Measurements from ENCODE around the gene ABCA9. TPM values are rescaled to one million over a fixed set of nuclear protein-coding genes. Genes with fewer than 3 reads are reported as not detected.

ABCA9 gene
- total and polyA plus RNA-seq, 2 of the 13 experiments (the other 11 are each of a cell fraction or from before 2014, with no cell fraction given) = 0.04 TPM; not detected in 1

GRCh38 chr17:68937890-68938514 is 122.7 kb downstream of the ABCA9 start (continued):
- TF ChIP-seq, protein P1, sequence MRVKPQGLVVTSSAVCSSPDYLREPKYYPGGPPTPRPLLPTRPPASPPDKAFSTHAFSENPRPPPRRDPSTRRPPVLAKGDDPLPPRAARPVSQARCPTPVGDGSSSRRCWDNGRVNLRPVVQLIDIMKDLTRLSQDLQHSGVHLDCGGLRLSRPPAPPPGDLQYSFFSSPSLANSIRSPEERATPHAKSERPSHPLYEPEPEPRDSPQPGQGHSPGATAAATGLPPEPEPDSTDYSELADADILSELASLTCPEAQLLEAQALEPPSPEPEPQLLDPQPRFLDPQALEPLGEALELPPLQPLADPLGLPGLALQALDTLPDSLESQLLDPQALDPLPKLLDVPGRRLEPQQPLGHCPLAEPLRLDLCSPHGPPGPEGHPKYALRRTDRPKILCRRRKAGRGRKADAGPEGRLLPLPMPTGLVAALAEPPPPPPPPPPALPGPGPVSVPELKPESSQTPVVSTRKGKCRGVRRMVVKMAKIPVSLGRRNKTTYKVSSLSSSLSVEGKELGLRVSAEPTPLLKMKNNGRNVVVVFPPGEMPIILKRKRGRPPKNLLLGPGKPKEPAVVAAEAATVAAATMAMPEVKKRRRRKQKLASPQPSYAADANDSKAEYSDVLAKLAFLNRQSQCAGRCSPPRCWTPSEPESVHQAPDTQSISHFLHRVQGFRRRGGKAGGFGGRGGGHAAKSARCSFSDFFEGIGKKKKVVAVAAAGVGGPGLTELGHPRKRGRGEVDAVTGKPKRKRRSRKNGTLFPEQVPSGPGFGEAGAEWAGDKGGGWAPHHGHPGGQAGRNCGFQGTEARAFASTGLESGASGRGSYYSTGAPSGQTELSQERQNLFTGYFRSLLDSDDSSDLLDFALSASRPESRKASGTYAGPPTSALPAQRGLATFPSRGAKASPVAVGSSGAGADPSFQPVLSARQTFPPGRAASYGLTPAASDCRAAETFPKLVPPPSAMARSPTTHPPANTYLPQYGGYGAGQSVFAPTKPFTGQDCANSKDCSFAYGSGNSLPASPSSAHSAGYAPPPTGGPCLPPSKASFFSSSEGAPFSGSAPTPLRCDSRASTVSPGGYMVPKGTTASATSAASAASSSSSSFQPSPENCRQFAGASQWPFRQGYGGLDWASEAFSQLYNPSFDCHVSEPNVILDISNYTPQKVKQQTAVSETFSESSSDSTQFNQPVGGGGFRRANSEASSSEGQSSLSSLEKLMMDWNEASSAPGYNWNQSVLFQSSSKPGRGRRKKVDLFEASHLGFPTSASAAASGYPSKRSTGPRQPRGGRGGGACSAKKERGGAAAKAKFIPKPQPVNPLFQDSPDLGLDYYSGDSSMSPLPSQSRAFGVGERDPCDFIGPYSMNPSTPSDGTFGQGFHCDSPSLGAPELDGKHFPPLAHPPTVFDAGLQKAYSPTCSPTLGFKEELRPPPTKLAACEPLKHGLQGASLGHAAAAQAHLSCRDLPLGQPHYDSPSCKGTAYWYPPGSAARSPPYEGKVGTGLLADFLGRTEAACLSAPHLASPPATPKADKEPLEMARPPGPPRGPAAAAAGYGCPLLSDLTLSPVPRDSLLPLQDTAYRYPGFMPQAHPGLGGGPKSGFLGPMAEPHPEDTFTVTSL (CRISPR knock-in tag; IDR thresholded peaks at IDR 0.05; ENCODE audit: borderline replicate concordance) = peak; percentile 87; the same call in 1 of the 2 replicates
- TF ChIP-seq ATF7-NPFF (CRISPR knock-in tag; IDR thresholded peaks at IDR 0.05; ENCODE audit: low read depth) (no peak), ZNF550 (CRISPR knock-in tag; IDR thresholded peaks at IDR 0.05; ENCODE audit: borderline replicate concordance) (no peak), ZNF503 (CRISPR knock-in tag; IDR thresholded peaks at IDR 0.05) (peak; percentile 80), ZNF317 (CRISPR knock-in tag; IDR thresholded peaks at IDR 0.05) (no peak), FOXK1 (CRISPR knock-in tag; IDR thresholded peaks at IDR 0.05; ENCODE audit: borderline replicate concordance, low read depth) (no peak), MAFK (conservative IDR thresholded peaks at IDR 0.05 in 1 of 2, IDR thresholded peaks at IDR 0.05 in 1 of 2; ENCODE audit: low read length in 2 of 2) (no peak), ZZZ3 (CRISPR knock-in tag; IDR thresholded peaks at IDR 0.05; ENCODE audit: borderline replicate concordance) (no peak), MEF2D (CRISPR knock-in tag; IDR thresholded peaks at IDR 0.05) (peak; percentile 41; the same call in 1 of the 2 replicates), PPARG (CRISPR knock-in tag; conservative IDR thresholded peaks at IDR 0.05) (peak; percentile 59; the same call in 1 of the 2 replicates), MLX (CRISPR knock-in tag; IDR thresholded peaks at IDR 0.05) (no peak; the same call in 1 of the 2 replicates), FOXO1 (CRISPR knock-in tag; IDR thresholded peaks at IDR 0.05) (no peak), HOMEZ (CRISPR knock-in tag; IDR thresholded peaks at IDR 0.05; ENCODE audit: low read depth) (peak; percentile 90; the same call in 1 of the 2 replicates), MIER2 (CRISPR knock-in tag; IDR thresholded peaks at IDR 0.05) (no peak; the same call in 1 of the 2 replicates), KLF9 (CRISPR knock-in tag; IDR thresholded peaks at IDR 0.05; ENCODE audit: low read depth) (no peak), ZNF652 (CRISPR knock-in tag; IDR thresholded peaks at IDR 0.05; ENCODE audit: borderline replicate concordance, low read depth) (no peak), MIXL1 (CRISPR knock-in tag; IDR thresholded peaks at IDR 0.05) (peak; percentile 91), ZNF562 (CRISPR knock-in tag; IDR thresholded peaks at IDR 0.05; ENCODE audit: borderline replicate concordance) (no peak), RBM39 (IDR thresholded peaks at IDR 0.05; ENCODE audit: low read depth, low read length, poor library complexity, severe bottlenecking) (no peak), HNRNPH1 (optimal IDR thresholded peaks at IDR 0.05; ENCODE audit: low read depth, low read length) (no peak), HDAC6 (IDR thresholded peaks at IDR 0.05; ENCODE audit: low read depth, low read length) (no peak), TEAD2 (CRISPR knock-in tag; IDR thresholded peaks at IDR 0.05) (no peak)
